Astrocyte (in vitro differentiated cells and primary cell): ENCODE data around the gene BMP6. TPM values are rescaled to one million over a fixed set of nuclear protein-coding genes. Genes with fewer than 3 reads are reported as not detected.

Experiments used
- DNase-seq: peaks from one replicate; pipeline ENCODE4 v3.0.0-alpha.2; 2010; ENCODE audit warnings: low read depth
- FAIRE-seq: peaks from 2 replicates; lab custom pipeline; 2011; peaks lifted over from hg19 to GRCh38; lab: Jason Lieb, UNC
- H2AFZ ChIP-seq: 2 replicates; pipeline ENCODE4 v1.6.0; 2012; ENCODE audit warnings: low read depth, low read length, inconsistent platforms
- H3K27ac ChIP-seq: 2 replicates; pipeline ENCODE4 v1.5.1; 2011; ENCODE audit warnings: low read depth, low read length, inconsistent platforms
- H3K27me3 ChIP-seq: 2 replicates; pipeline ENCODE4 v1.6.0; 2011; ENCODE audit warnings: low read length, inconsistent platforms; ENCODE audit not compliant: insufficient read depth
- H3K36me3 ChIP-seq: 2 replicates; pipeline ENCODE4 v1.5.1; 2011; ENCODE audit warnings: low read length, inconsistent platforms; ENCODE audit not compliant: insufficient read depth
- H3K4me1 ChIP-seq: 2 replicates; pipeline ENCODE4 v1.5.1; 2011; ENCODE audit warnings: low read length, inconsistent platforms; ENCODE audit not compliant: insufficient read depth
- H3K4me2 ChIP-seq: 2 replicates; pipeline ENCODE4 v1.6.0; 2012; ENCODE audit warnings: low read length, inconsistent platforms
- H3K4me3 ChIP-seq: 2 replicates; pipeline ENCODE4 v1.5.1; 2011; ENCODE audit warnings: low read depth, mild to moderate bottlenecking, low read length, inconsistent platforms; ENCODE audit not compliant: insufficient read depth
- H3K79me2 ChIP-seq: 2 replicates; pipeline ENCODE4 v1.6.0; 2012; ENCODE audit warnings: mild to moderate bottlenecking, low read length, inconsistent platforms; ENCODE audit not compliant: insufficient read depth
- H3K9ac ChIP-seq: 2 replicates; pipeline ENCODE4 v1.6.0; 2012; ENCODE audit warnings: mild to moderate bottlenecking, low read length, inconsistent platforms
- H3K9me3 ChIP-seq: 2 replicates; pipeline ENCODE4 v1.5.1; 2012; ENCODE audit warnings: low read depth, mild to moderate bottlenecking, low read length, inconsistent platforms; ENCODE audit not compliant: insufficient read depth
- H4K20me1 ChIP-seq: 2 replicates; pipeline ENCODE4 v1.6.0; 2012; ENCODE audit warnings: low read length, inconsistent platforms; ENCODE audit not compliant: insufficient read depth
- H3K27ac Mint-ChIP-seq: one replicate; pipeline ENCODE4 v1.8.0; 2021; ENCODE audit warnings: mild to moderate bottlenecking, mixed read lengths; ENCODE audit not compliant: unreplicated experiment
- H3K27me3 Mint-ChIP-seq: one replicate; pipeline ENCODE4 v1.8.0; 2021; ENCODE audit warnings: low read depth, mixed read lengths; ENCODE audit not compliant: unreplicated experiment
- H3K36me3 Mint-ChIP-seq: one replicate; pipeline ENCODE4 v1.8.0; 2021; ENCODE audit warnings: low read depth, mixed read lengths; ENCODE audit not compliant: unreplicated experiment
- H3K4me1 Mint-ChIP-seq: one replicate; pipeline ENCODE4 v1.8.0; 2021; ENCODE audit warnings: low read depth, mixed read lengths; ENCODE audit not compliant: unreplicated experiment
- H3K4me3 Mint-ChIP-seq: one replicate; pipeline ENCODE4 v1.8.0; 2021; ENCODE audit warnings: mild to moderate bottlenecking, moderate library complexity, mixed read lengths; ENCODE audit not compliant: unreplicated experiment
- H3K9me3 Mint-ChIP-seq: one replicate; pipeline ENCODE4 v1.8.0; 2021; ENCODE audit warnings: mild to moderate bottlenecking, mixed read lengths; ENCODE audit not compliant: unreplicated experiment
- EZH2 ChIP-seq: IDR thresholded peaks from 2 replicates; pipeline ENCODE4 v1.6.1; 2012; ENCODE audit warnings: mild to moderate bottlenecking, low read length, inconsistent platforms; ENCODE audit not compliant: insufficient read depth
- total RNA-seq: library from RNA; stranded (reverse); gene quantifications from 2 replicates; pipeline ENCODE4 v1.2.1, GENCODE V29; 2021
- TF ChIP-seq, protein P1 (sequence below): IDR thresholded peaks from 2 replicates; pipeline ENCODE4 v1.5.1; 2011; ENCODE audit warnings: low read depth, mild to moderate bottlenecking, inconsistent platforms, low read length, moderate library complexity; ENCODE audit not compliant: insufficient read depth

The BMP6 gene
- total RNA-seq, 1 donor from 2014 or later, result 2.8 TPM

DNA sequence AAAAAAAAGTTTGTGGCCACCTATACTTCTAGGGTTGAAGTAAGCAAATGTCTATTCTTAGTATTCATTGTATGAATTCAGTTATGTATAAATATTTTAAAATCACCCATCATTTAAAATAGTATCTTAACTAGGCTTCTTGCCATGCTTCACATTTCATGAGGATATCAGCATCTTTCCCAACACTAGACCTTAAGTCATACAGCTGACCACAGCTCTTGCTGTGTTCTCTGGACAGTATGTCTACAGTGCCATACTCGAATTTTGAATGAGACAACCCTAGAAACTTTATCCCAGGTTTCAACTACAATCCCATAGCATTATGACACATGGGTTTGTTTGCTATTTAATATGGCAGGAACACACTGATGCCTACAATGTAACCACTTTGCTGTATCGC is 179.5 kb downstream of the BMP6 start:
- DNase-seq (no peak), FAIRE-seq (no peak)
- Mint-ChIP-seq H3K36me3 (peaks cover 16% of the 10 kb centered on the region), H3K4me3 (no peak overlapping the region), H3K27me3 (no peaks in the 10 kb centered on the region), H3K27ac (no peak overlapping the region), H3K9me3 (peaks cover 2% of the 10 kb centered on the region), H3K4me1 (peaks cover 10% of the 10 kb centered on the region)
- no peaks in the 10 kb centered on the region for H3K27me3 ChIP-seq
- no peak overlapping the region for H3K9ac ChIP-seq
- H3K79me2 ChIP-seq, result peaks cover 87% of the 10 kb centered on the region
- no peaks in the 10 kb centered on the region for H3K4me1 ChIP-seq
- H4K20me1 ChIP-seq, result peaks cover 91% of the 10 kb centered on the region
- H3K36me3 ChIP-seq, result peaks cover 42% of the 10 kb centered on the region
- no peak overlapping the region for H2AFZ ChIP-seq
- H3K9me3 ChIP-seq, result no peaks in the 10 kb centered on the region
- H3K4me3 ChIP-seq, result no peak overlapping the region
- no peak overlapping the region for H3K27ac ChIP-seq
- no peak overlapping the region for H3K4me2 ChIP-seq
- TF ChIP-seq, protein P1, sequence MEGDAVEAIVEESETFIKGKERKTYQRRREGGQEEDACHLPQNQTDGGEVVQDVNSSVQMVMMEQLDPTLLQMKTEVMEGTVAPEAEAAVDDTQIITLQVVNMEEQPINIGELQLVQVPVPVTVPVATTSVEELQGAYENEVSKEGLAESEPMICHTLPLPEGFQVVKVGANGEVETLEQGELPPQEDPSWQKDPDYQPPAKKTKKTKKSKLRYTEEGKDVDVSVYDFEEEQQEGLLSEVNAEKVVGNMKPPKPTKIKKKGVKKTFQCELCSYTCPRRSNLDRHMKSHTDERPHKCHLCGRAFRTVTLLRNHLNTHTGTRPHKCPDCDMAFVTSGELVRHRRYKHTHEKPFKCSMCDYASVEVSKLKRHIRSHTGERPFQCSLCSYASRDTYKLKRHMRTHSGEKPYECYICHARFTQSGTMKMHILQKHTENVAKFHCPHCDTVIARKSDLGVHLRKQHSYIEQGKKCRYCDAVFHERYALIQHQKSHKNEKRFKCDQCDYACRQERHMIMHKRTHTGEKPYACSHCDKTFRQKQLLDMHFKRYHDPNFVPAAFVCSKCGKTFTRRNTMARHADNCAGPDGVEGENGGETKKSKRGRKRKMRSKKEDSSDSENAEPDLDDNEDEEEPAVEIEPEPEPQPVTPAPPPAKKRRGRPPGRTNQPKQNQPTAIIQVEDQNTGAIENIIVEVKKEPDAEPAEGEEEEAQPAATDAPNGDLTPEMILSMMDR, result no peak
- no peak for TF ChIP-seq EZH2

DNA sequence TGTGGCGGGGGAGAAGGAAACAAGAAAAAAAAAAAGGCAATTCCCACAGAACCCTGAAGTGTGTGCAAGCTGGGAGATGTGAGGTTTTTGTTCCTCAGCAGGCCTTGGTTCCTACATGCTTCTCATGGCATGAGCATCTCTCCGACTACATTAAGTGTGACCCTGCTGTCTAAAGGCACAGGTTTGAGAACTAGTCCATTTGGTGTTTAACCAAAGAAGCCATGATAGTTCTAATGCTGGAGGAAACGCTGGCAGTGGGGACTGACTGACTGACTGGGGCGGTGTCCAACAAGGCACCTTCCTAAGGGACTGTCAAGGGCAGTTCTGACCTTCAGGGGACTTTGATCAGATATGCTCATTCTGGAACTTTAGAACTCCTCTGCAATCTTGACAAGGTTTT is 180.8 kb downstream of the BMP6 start:
- H3K36me3 ChIP-seq, result peaks cover 30% of the 10 kb centered on the region
- H3K27me3 ChIP-seq, result no peaks in the 10 kb centered on the region
- no peak overlapping the region for H2AFZ ChIP-seq
- Mint-ChIP-seq H3K27ac (no peak overlapping the region), H3K36me3 (peaks cover 14% of the 10 kb centered on the region), H3K27me3 (peaks cover 2% of the 10 kb centered on the region), H3K4me3 (no peak overlapping the region), H3K4me1 (peaks cover 10% of the 10 kb centered on the region), H3K9me3 (peaks cover 2% of the 10 kb centered on the region)
- DNase-seq (no peak), FAIRE-seq (no peak)
- no peak overlapping the region for H3K4me3 ChIP-seq
- H3K4me2 ChIP-seq, result no peak overlapping the region
- no peak overlapping the region for H3K9ac ChIP-seq
- no peak overlapping the region for H3K27ac ChIP-seq
- peaks cover 5% of the 10 kb centered on the region for H3K4me1 ChIP-seq
- H4K20me1 ChIP-seq, result peaks cover 78% of the 10 kb centered on the region
- no peaks in the 10 kb centered on the region for H3K9me3 ChIP-seq
- peaks cover 79% of the 10 kb centered on the region for H3K79me2 ChIP-seq
- TF ChIP-seq EZH2, result no peak
- TF ChIP-seq, protein P1, result no peak

DNA sequence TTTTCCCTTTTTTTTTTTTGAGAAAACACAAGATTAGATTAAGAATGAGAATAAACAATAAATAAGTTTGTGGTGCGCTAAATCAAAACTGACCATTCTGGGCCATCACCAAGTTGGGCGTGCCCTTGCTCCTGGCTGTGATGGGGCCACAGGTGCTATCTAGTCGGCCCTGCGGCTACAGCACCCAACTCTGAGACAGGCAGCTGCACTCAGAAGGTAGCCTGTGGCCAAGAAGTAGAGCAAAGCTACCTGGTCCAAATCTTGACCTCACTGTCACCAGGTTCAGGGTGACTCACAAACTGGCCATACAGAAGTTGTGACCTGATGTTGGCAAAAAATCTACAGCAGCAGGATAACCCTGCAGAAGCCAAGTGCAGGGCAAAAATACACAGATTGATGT is 181.3 kb downstream of the BMP6 start:
- H3K27me3 Mint-ChIP-seq, result peaks cover 2% of the 10 kb centered on the region
- Histone ChIP-seq H3K9me3 (no peaks in the 10 kb centered on the region), H3K4me1 (peaks cover 5% of the 10 kb centered on the region), H3K4me3 (no peak overlapping the region), H3K27me3 (no peaks in the 10 kb centered on the region), H3K9ac (no peak overlapping the region), H3K4me2 (no peak overlapping the region), H3K27ac (no peak overlapping the region), H2AFZ (no peak overlapping the region), H3K79me2 (peaks cover 75% of the 10 kb centered on the region), H4K20me1 (peaks cover 74% of the 10 kb centered on the region), H3K36me3 (peaks cover 27% of the 10 kb centered on the region)
- no peak for FAIRE-seq
- H3K36me3 Mint-ChIP-seq, result peaks cover 12% of the 10 kb centered on the region
- TF ChIP-seq, protein P1, result no peak
- no peak for TF ChIP-seq EZH2
- DNase-seq, result no peak
- H3K4me3 Mint-ChIP-seq, result peak overlapping the region; percentile 8
- H3K9me3 Mint-ChIP-seq, result peaks cover 2% of the 10 kb centered on the region
- peaks cover 10% of the 10 kb centered on the region for H3K4me1 Mint-ChIP-seq
- no peak overlapping the region for H3K27ac Mint-ChIP-seq
